Mesenchymal stem cell (in vitro differentiated cells and primary cell): ENCODE data around the gene PLCH2.

ENCODE experiments used
- DNase-seq: peaks from one replicate; pipeline ENCODE4 v3.0.0-alpha.2; 2013
- H2AFZ ChIP-seq: one replicate; pipeline ENCODE4 v1.6.1; 2013; ENCODE audit warnings: low read depth, mild to moderate bottlenecking, control low read depth, inconsistent platforms, low read length, moderate library complexity
- H2AK5ac ChIP-seq: 2 replicates; pipeline ENCODE4 v1.6.1; 2013; ENCODE audit warnings: low read length, moderate library complexity, mild to moderate bottlenecking, inconsistent platforms; ENCODE audit not compliant: severe bottlenecking
- H2BK120ac ChIP-seq: one replicate; pipeline ENCODE4 v1.6.1; 2013; ENCODE audit warnings: low read depth, mild to moderate bottlenecking, inconsistent platforms, low read length, moderate library complexity
- H2BK12ac ChIP-seq, 2 experiments: one replicate each; pipeline ENCODE4 v1.6.1; 2013; ENCODE audit warnings: inconsistent platforms in 2 of 2, low read length in 2 of 2, mild to moderate bottlenecking in 2 of 2, moderate library complexity in 2 of 2, control low read depth in 1 of 2
- H2BK15ac ChIP-seq: one replicate; pipeline ENCODE4 v1.6.1; 2013; ENCODE audit warnings: mild to moderate bottlenecking, low read depth, inconsistent platforms; ENCODE audit not compliant: poor library complexity, severe bottlenecking
- H2BK5ac ChIP-seq: 2 replicates; pipeline ENCODE4 v1.6.1; 2013; ENCODE audit warnings: low read depth, mild to moderate bottlenecking, low read length, control low read depth, inconsistent platforms; ENCODE audit not compliant: poor library complexity, severe bottlenecking
- H3K14ac ChIP-seq, 2 experiments: one replicate each; pipeline ENCODE4 v1.6.1; 2013; ENCODE audit warnings: inconsistent platforms in 2 of 2, low read length in 2 of 2, control low read depth in 1 of 2, mild to moderate bottlenecking in 1 of 2, moderate library complexity in 1 of 2
- H3K18ac ChIP-seq, 2 experiments: one replicate each; pipeline ENCODE4 v1.6.1; 2013; ENCODE audit warnings: inconsistent platforms in 2 of 2, low read length in 2 of 2, control low read depth in 1 of 2, low read depth in 1 of 2, mild to moderate bottlenecking in 1 of 2
- H3K23ac ChIP-seq, 2 experiments: one replicate each; pipeline ENCODE4 v1.6.1; 2013; ENCODE audit warnings: inconsistent platforms in 2 of 2, low read length in 2 of 2, mild to moderate bottlenecking in 2 of 2, moderate library complexity in 2 of 2, control low read depth in 1 of 2
- H3K27ac ChIP-seq: 2 replicates; pipeline ENCODE4 v1.5.1; 2013; ENCODE audit warnings: mild to moderate bottlenecking, moderate library complexity, low read length, control low read depth, inconsistent platforms; ENCODE audit not compliant: poor library complexity, severe bottlenecking
- H3K27me3 ChIP-seq, 2 experiments: 2 replicates each; pipeline versions ENCODE4 v1.6.1 to v1.7.0; 2013; ENCODE audit warnings: low read length in 2 of 2, mild to moderate bottlenecking in 2 of 2, moderate library complexity in 2 of 2, control low read depth in 1 of 2, inconsistent platforms in 1 of 2; ENCODE audit not compliant: control insufficient read depth in 1 of 2, insufficient read depth in 1 of 2
- H3K36me3 ChIP-seq, 2 experiments: 2 replicates each; pipeline versions ENCODE4 v1.6.1 to v1.7.0; 2013; ENCODE audit warnings: low read length in 2 of 2, control low read depth in 1 of 2, inconsistent platforms in 1 of 2, low read depth in 1 of 2, mild to moderate bottlenecking in 1 of 2; ENCODE audit not compliant: insufficient read depth in 2 of 2, control insufficient read depth in 1 of 2
- H3K4ac ChIP-seq, 2 experiments: one replicate each; pipeline ENCODE4 v1.6.1; 2013; ENCODE audit warnings: inconsistent platforms in 2 of 2, low read length in 2 of 2, mild to moderate bottlenecking in 2 of 2, moderate library complexity in 2 of 2, control low read depth in 1 of 2, low read depth in 1 of 2
- H3K4me1 ChIP-seq: 2 replicates; pipeline ENCODE4 v1.6.1; 2013; ENCODE audit warnings: low read depth, low read length, control low read depth; ENCODE audit not compliant: control insufficient read depth, insufficient read depth
- H3K4me2 ChIP-seq: 2 replicates; pipeline ENCODE4 v1.6.1; 2013; ENCODE audit warnings: low read length, mild to moderate bottlenecking, inconsistent platforms; ENCODE audit not compliant: poor library complexity, severe bottlenecking
- H3K4me3 ChIP-seq, 2 experiments: 2 replicates each; pipeline versions ENCODE4 v1.5.1 to v1.7.0; 2013; ENCODE audit warnings: low read length in 2 of 2, mild to moderate bottlenecking in 2 of 2, control low read depth in 1 of 2, low read depth in 1 of 2; ENCODE audit not compliant: insufficient read depth in 1 of 2
- H3K79me1 ChIP-seq: replicated peaks from 2 replicates; pipeline ENCODE4 v1.6.1; 2013; ENCODE audit warnings: mild to moderate bottlenecking, control low read depth, low read length, inconsistent platforms; ENCODE audit not compliant: poor library complexity, severe bottlenecking
- H3K9ac ChIP-seq: 2 replicates; pipeline ENCODE4 v1.7.0; 2013; ENCODE audit warnings: mild to moderate bottlenecking, low read length, moderate library complexity
- H3K9me3 ChIP-seq: 2 replicates; pipeline ENCODE4 v1.7.0; 2013; ENCODE audit warnings: mild to moderate bottlenecking, low read length; ENCODE audit not compliant: control insufficient read depth
- H4K8ac ChIP-seq: one replicate; pipeline ENCODE4 v1.6.1; 2013; ENCODE audit warnings: inconsistent platforms, mild to moderate bottlenecking, low read length, moderate library complexity
- H4K91ac ChIP-seq: one replicate; pipeline ENCODE4 v1.6.1; 2013; ENCODE audit warnings: mild to moderate bottlenecking, low read length, inconsistent platforms
- WGBS: methylation state at CpG from one replicate; pipeline ENCODE4 v1.1.7; 2013; ENCODE audit warnings: mixed read lengths; 5-methylcytosine and 5-hydroxymethylcytosine counted together

The PLCH2 gene

GRCh38 chr1:2445162-2445822, 30.8 kb upstream of the PLCH2 start:
- Histone ChIP-seq H3K4ac (no peak overlapping the region), H3K9me3 (no peaks in the 10 kb centered on the region), H2BK12ac (no peak overlapping the region), H3K23ac (no peak overlapping the region), H2AFZ (no peak overlapping the region), H4K91ac (no peak overlapping the region), H2AK5ac (no peak overlapping the region), H2BK5ac (no peak overlapping the region), H3K4me2 (no peak overlapping the region), H3K18ac (no peak overlapping the region), H3K27ac (no peak overlapping the region), H3K4me3 (no peak overlapping the region), H3K9ac (no peak overlapping the region), H3K79me1 (no peaks in the 10 kb centered on the region), H2BK120ac (no peak overlapping the region), H2BK15ac (no peak overlapping the region), H4K8ac (no peak overlapping the region), H3K36me3 (no peaks in the 10 kb centered on the region), H3K14ac (no peak overlapping the region), H3K4me1 (peaks cover 83% of the 10 kb centered on the region), H3K27me3 (peaks cover 0 to 58% of the 10 kb centered on the region in 2 experiments)
- no peak for DNase-seq
- WGBS = 81% methylated on average over 16 of the region's 16 CpGs

- Histone ChIP-seq H3K9ac (no peak overlapping the region), H3K18ac (no peak overlapping the region), H4K8ac (no peak overlapping the region), H3K27ac (peak overlapping the region; percentile 77), H4K91ac (no peak overlapping the region), H3K23ac (no peak overlapping the region), H3K4ac (no peak overlapping the region), H3K36me3 (no peaks in the 10 kb centered on the region), H3K9me3 (no peaks in the 10 kb centered on the region), H2BK120ac (no peak overlapping the region), H2BK15ac (no peak overlapping the region), H2AFZ (no peak overlapping the region), H3K14ac (no peak overlapping the region), H2AK5ac (no peak overlapping the region), H2BK5ac (no peak overlapping the region), H3K4me2 (peak overlapping the region; percentile 12), H2BK12ac (no peak overlapping the region), H3K4me1 (peaks cover 86% of the 10 kb centered on the region), H3K4me3 (no peak overlapping the region), H3K79me1 (no peaks in the 10 kb centered on the region), H3K27me3 (peaks cover 0 to 58% of the 10 kb centered on the region in 2 experiments)
- DNase-seq = no peak
- 79% methylated on average over 15 of the region's 15 CpGs for WGBS
Observed at GRCh38 chr1:2445823-2446215, 30.3 kb upstream of the PLCH2 start.

GRCh38 chr1:2446394-2446793, 29.7 kb upstream of the PLCH2 start:
- Histone ChIP-seq H3K18ac (no peak overlapping the region), H2BK120ac (no peak overlapping the region), H2AFZ (no peak overlapping the region), H2BK12ac (no peak overlapping the region), H3K23ac (no peak overlapping the region), H2BK15ac (no peak overlapping the region), H3K9me3 (no peaks in the 10 kb centered on the region), H3K4me3 (no peak overlapping the region), H3K27me3 (peaks cover 0 to 57% of the 10 kb centered on the region in 2 experiments), H3K4me1 (peaks cover 91% of the 10 kb centered on the region), H2AK5ac (no peak overlapping the region), H4K91ac (no peak overlapping the region), H3K79me1 (no peaks in the 10 kb centered on the region), H3K4ac (no peak overlapping the region), H2BK5ac (no peak overlapping the region), H3K27ac (peak overlapping the region; percentile 77), H3K36me3 (no peaks in the 10 kb centered on the region), H3K9ac (no peak overlapping the region), H4K8ac (no peak overlapping the region), H3K14ac (no peak overlapping the region), H3K4me2 (peak overlapping the region; percentile 12)
- no peak for DNase-seq
- 67% methylated on average over 12 of the region's 13 CpGs for WGBS

GRCh38 chr1:2446861-2447260, 29.2 kb upstream of the PLCH2 start:
- H3K4me2 ChIP-seq = peak overlapping the region; percentile 12
- H4K91ac ChIP-seq = no peak overlapping the region
- H2BK120ac ChIP-seq = no peak overlapping the region
- H3K4me3 ChIP-seq = peak overlapping the region in 1 of 2 experiments; percentile 18
- no peak overlapping the region for H3K4ac ChIP-seq
- no peak overlapping the region for H3K18ac ChIP-seq
- peak overlapping the region; percentile 77 for H3K27ac ChIP-seq
- H3K23ac ChIP-seq = no peak overlapping the region
- no peak overlapping the region for H3K14ac ChIP-seq
- H4K8ac ChIP-seq = no peak overlapping the region
- no peaks in the 10 kb centered on the region for H3K9me3 ChIP-seq
- no peak overlapping the region for H2AFZ ChIP-seq
- no peak overlapping the region for H2BK5ac ChIP-seq
- WGBS = 83% methylated on average over 8 of the region's 9 CpGs
- H3K79me1 ChIP-seq = no peaks in the 10 kb centered on the region
- H3K27me3 ChIP-seq = peaks cover 0 to 52% of the 10 kb centered on the region in 2 experiments
- no peak overlapping the region for H2BK12ac ChIP-seq
- no peak for DNase-seq
- peak overlapping the region; percentile 42 for H2AK5ac ChIP-seq
- no peaks in the 10 kb centered on the region for H3K36me3 ChIP-seq
- no peak overlapping the region for H2BK15ac ChIP-seq
- no peak overlapping the region for H3K9ac ChIP-seq
- peaks cover 90% of the 10 kb centered on the region for H3K4me1 ChIP-seq
